ENCODE measurements around the gene KCNQ2. TPM values are rescaled to one million over a fixed set of nuclear protein-coding genes. Genes with fewer than 3 reads are reported as not detected.

KCNQ2 gene
- total RNA-seq, 1 donor from 2014 or later = not detected

- DNase-seq (ENCODE audit: low spot score) = no peak
- intact Hi-C loops (cut with DNase I) = no loop called here
Observed at GRCh38 chr20:63444548-63444947, 27.9 kb downstream of the KCNQ2 start.

DNA sequence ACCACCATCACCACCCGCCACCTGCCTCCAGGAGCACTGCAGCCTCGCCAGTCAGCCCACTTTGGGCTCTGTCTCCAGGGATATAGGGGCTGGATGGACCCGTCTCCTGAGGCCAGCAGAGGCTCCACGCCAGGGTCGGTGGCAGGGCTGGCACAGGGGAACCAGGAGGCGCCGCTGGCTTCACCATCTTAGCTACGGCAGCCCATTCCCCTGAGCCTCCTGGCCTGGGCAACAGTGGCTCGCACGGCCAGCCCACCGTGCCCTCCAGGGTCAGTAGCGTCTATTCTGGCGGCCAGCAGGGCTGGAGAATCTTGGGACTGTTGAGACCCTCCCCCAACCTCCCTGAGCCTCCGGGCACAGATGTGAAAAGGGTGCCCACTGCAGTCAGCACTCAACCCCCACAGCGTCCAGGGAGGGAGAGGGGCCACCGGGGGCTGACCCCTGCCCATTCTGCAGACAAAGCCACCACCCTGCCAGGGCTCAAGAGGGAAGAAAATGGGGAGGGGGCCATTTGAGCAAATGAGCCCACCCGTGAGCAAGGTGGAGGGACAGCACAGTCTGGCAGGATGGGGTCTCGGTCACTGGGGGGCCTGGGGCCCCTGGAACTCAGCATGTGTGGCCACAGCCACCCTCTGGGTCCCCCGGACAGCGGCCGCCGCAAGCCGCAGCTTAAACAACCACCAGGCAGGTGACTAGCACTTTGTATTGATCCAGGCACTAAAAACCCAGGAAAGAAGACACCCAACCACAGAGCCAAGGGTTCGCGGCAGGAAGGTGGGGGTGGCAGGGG lies 28.7 kb downstream of the KCNQ2 start:
- intact Hi-C loops (cut with DNase I) = no loop called here
- no peak for DNase-seq (ENCODE audit: low spot score)
- no peak for ATAC-seq

More at GRCh38 chr20:63444548-63444947, 27.9 kb downstream of the KCNQ2 start:
- ATAC-seq = no peak

GRCh38 chr20:63442100-63442493 lies 30.4 kb downstream of the KCNQ2 start:
- ATAC-seq = no peak
- intact Hi-C loops (cut with DNase I) = no loop called here
- DNase-seq (ENCODE audit: low spot score) = no peak

DNA sequence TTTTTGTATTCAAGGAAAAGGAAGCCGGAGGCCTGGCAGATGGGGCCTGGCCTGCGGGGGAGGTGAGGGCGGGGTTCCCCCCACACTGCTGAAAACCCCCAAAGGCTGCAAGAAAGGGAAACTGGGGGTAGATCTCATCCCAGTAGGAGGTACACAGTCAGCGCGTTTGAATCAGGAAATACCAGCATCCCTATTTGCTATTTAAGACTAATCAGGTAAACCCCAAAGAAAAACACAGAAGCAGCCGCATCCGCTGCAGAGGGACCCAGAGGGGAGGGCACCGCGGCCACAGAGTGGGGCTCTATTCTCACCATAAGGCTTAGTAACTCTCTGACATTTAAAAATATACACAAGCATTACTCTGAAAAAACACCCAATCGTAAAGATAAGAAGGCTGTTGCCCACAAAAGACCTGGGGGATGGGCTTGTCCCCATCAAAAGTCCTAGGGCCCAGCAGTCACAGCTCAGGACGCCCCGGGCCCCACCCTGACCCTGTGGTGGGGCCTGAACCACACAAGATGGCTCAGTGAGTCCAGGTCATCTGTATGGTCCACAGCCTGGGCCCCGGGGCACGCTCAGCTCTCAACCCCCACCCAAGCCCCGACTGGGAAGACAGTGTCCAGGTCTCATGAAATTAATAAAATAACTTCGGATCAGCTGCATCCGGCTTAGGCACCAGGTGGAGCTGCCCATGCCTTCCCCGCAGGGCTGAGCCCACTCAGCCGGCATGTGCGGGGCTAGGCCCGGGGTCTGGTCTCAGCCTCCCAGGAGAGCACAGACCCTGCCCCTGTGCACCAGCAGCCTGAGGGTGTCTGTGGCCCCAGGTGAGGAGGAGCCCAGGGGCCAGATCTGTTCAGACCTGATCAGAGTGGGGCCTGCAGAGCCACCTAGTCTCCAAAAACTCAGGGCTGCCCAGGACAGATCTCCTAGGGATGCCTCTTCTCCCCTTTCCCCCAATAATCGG lies 31.0 kb downstream of the KCNQ2 start:
- no peak for DNase-seq (ENCODE audit: low spot score)
- intact Hi-C loops (cut with DNase I) = no loop called here
- no peak for ATAC-seq

- intact Hi-C loops (cut with DNase I) = no loop called here
- ATAC-seq (no peak), DNase-seq (ENCODE audit: low spot score) (no peak)
Observed at GRCh38 chr20:63440366-63440955, 32.0 kb downstream of the KCNQ2 start.

GRCh38 chr20:63439866-63440265 lies 32.6 kb downstream of the KCNQ2 start:
- ATAC-seq (no peak), DNase-seq (ENCODE audit: low spot score) (no peak)
- intact Hi-C loops (cut with DNase I) = no loop called here

DNA sequence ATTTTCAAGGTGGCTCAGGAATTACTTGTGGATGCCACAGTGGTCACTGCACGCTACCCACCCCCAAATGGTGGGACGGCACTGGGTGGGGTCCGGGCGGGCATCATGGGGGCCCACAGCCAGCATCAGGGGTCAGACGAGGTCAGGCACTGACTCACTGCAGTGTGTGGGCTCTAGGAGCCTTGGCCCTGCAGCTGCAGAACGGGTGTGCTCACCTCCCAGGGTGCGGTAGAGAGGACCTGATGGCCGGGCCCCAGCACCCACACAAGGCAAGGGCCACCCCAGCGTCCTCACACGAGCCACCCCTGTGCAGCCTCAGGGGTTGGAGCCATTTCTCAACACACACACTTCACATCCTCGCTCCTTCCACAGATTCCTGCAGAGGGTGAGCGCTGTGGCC lies 34.3 kb downstream of the KCNQ2 start:
- ATAC-seq (no peak), DNase-seq (ENCODE audit: low spot score) (no peak)
- intact Hi-C loops (cut with DNase I) = no loop called here

DNA sequence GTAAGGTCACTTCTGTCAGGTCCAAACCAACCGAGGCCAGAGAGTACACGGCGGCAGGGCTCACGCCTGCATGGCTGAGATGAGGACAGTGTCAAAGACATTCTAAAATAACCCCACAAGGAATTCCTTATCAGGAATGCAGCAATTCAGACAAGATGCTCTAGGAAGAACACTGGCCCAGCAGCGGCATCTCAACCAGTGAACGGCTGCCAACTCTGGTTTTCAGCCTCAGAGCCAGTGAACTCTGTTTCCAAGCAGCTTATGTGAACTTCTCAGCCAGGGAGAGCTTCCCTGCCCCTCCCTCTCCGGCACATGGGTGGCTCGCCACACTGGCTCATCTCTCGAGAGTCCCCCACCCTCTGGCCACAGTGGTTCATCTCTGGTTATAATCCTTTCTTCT lies 36.9 kb downstream of the KCNQ2 start:
- DNase-seq (ENCODE audit: low spot score) (no peak), ATAC-seq (no peak)
- intact Hi-C loops (cut with DNase I) = no loop called here

DNA sequence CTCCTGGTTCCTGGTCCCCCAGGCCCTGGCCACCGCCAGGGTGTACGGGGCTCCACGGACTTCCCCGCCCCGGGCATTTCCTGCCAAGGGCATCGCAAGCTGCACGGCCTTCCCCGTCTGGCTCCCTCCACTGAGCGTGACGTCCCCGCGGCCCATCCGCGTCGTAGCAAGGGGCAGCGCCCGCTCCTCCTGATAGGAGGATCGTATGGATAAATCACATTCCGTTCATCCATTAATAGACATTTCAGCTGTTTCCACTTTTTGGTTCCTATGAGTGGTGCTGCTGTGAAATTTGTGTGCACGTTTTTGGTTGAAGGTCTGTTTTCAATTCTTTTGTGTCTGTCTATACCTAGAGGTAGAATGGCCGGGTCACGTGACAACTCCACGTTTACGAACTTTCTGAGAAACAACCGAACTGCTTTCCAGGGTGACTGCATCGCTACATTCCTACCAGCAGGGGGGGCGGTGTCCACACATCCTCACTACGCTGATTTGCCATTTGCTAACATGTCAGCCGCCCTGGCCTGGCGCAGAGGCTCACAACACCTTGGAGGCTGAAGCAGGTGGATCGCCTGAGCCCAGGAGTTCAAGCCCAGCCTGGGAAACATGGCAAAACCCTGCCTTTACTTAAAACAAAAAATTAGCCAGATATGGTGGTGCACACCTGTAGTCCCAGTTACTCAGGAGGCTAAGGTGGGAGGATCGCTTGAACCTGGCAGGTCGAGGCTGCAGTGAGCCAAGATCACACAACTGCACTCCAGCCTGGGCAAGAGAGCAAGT lies 37.7 kb downstream of the KCNQ2 start:
- ATAC-seq (peak; percentile 38), DNase-seq (ENCODE audit: low spot score) (no peak)
- intact Hi-C loops (cut with DNase I) = no loop called here

DNA sequence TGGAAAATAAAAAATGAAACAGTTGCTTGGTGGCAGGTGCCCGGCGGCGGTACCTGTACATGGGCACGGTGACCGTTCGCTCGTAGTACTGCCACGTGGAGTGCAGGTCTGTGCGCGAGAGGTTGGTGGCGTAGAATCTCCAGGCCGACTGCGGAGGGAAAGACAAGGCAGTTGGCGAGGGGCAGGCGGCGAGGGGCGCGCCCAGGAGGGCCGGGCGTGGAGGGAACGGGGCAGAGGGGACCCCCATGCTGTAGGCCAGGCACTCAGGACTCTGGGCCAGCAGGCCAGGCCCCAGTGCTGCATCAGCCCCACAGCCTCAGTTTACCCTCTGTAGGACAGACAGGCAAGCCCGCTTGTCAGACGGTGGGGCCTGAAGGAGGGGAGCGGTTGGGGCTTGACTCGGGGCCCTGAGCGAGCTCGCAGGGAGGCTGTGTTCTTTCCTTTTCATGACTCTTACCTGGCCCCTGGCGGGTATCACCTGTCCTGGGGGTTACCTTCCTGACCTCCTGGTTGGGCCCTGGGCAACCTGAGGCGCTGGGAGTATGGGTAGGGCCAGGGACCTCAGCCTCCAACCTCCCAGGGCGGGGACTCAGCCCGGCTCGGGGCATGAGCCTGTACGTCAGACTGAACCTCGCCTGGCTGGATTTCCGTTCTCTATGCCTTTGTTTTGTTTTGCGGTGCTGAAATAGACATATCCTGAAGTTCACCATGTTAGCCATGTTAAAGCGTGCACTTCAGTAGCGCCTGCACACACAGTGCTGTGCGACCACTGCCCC lies 38.5 kb downstream of the KCNQ2 start:
- ATAC-seq (no peak), DNase-seq (ENCODE audit: low spot score) (no peak)
- intact Hi-C loops (cut with DNase I) = no loop called here

DNA sequence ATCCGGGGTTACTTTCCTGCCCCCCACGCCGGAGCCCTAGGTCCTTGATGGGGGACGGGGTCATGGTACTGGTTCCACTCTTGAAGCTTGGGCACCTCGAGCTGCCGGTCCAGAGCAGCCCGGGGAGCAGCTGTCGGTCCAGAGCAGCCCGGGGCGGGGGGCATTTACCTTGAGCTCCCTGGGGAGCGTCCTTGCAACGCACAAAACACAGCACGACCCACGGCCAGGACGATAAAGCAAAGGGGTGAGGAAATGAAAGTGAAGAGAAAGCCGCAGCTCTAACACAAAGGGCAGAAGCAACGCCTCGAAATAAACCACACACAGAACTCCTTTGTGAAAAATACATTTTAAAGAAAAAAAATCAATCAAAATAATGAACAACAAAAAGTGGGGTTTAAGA lies 39.1 kb downstream of the KCNQ2 start:
- ATAC-seq (no peak), DNase-seq (ENCODE audit: low spot score) (no peak)
- intact Hi-C loops (cut with DNase I) = no loop called here

DNA sequence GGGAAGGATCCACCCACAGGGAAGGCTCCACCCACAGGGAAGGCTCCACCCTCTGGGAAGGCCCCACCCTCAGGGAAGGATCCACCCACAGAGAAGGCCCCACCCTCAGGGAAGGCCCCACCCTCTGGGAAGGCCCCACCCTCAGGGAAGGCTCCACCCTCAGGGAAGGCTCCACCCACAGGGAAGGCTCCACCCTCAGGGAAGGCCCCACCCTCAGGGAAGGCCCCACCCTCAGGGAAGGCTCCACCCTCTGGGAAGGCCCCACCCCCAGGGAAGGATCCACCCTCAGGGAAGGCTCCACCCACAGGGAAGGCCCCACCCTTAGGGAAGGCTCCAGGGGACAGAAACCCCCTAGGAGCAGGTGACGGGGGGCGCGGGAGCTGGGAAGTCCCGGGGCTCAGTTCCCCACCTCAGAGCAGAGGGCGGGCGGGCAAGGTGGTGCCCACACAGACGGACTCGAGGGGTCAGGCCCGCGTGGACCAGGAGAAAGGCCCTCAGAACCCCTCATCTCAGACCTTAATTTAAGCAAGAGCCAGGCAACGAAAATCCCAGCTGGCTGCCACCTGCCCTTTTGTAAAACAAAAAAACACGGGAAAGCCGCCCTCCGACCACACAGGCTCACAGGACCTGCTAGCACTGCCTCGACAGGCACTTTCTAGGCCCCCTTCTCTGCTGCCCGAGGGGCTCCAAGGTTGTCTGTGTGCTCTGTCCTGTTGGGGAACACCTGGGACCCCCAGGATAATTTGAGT lies 39.7 kb downstream of the KCNQ2 start:
- ATAC-seq (no peak), DNase-seq (ENCODE audit: low spot score) (no peak)
- intact Hi-C loops (cut with DNase I) = no loop called here

DNA sequence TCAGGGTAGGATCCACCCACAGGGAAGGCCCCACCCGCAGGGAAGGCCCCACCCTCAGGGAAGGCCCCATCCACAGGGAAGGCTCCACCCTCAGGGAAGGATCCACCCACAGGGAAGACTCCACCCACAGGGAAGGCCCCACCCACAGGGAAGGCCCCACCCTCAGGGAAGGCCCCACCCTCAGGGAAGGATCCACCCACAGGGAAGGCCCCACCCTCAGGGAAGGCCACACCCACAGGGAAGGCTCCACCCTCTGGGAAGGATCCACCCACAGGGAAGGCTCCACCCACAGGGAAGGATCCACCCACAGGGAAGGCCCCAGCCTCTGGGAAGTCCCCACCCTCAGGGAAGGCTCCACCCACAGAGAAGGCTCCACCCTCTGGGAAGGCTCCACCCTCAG lies 40.5 kb downstream of the KCNQ2 start:
- intact Hi-C loops (cut with DNase I) = no loop called here
- no peak for ATAC-seq
- no peak for DNase-seq (ENCODE audit: low spot score)

DNA sequence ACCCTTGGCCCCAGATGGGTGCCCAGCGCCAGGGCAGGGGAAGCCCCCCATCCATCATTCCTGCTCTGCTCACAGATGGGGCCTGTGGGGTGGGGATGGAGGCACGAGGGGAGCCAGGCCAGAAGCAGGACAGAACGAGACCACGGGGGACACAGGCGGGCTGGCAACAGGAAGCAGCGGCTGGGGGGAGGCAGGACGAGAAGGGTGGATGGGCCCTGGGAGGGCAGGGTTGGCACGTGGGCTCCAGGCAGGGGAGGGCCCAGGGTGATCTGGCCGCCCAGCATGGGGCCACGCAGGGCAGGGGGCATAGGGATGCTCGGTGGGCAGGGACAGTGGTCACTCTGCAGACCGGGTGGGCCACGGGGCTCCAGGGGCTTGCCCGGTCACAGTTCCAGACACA lies 41.6 kb downstream of the KCNQ2 start:
- DNase-seq (ENCODE audit: low spot score) = no peak
- intact Hi-C loops (cut with DNase I) = no loop called here
- ATAC-seq = no peak

DNA sequence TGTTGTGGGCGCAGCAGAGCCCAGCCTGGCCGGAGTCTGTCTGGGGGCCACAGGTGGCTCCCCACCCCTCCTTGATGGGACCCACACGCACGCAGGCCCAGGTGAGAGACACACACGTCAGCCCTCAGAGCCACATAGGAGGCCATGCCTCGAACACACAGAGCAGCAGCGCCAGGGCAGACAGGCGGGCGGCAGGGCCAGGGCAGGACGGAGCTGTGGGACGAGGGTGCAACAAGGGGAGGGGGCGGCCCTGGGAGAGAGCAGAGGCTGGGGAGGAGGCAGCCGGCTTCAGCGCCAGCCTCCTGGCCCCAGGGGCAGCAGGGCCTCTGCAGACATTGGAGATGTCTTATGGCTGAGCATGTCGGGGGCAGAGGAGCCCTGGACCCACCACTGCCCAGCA lies 42.5 kb downstream of the KCNQ2 start:
- no peak for ATAC-seq
- intact Hi-C loops (cut with DNase I) = loop anchor here (2.0 kb wide), 1 partner anchor 49 kb away; no protein-coding TSS in a partner anchor
- no peak for DNase-seq (ENCODE audit: low spot score)

- intact Hi-C loops (cut with DNase I) = loop anchor here (2.0 kb wide), 1 partner anchor 50 kb away; no protein-coding TSS in a partner anchor
- ATAC-seq = no peak
- no peak for DNase-seq (ENCODE audit: low spot score)
Observed at GRCh38 chr20:63428906-63429575, 43.4 kb downstream of the KCNQ2 start.

All from sciatic nerve (tissue), 2 donors.